ENCODE data around the gene CASP7.
A peak's percentile ranks its signal among the peaks of the same experiment; 100 is the strongest.

Gene CASP7

GRCh38 chr10:113695691-113696090, 16.0 kb downstream of the CASP7 start:
- H3K27me3 Mint-ChIP-seq (ENCODE audit: low read depth, poor library complexity), result no peaks in the 10 kb centered on the region
- H3K4me3 Mint-ChIP-seq, result no peak overlapping the region
- TF ChIP-seq, protein P1, sequence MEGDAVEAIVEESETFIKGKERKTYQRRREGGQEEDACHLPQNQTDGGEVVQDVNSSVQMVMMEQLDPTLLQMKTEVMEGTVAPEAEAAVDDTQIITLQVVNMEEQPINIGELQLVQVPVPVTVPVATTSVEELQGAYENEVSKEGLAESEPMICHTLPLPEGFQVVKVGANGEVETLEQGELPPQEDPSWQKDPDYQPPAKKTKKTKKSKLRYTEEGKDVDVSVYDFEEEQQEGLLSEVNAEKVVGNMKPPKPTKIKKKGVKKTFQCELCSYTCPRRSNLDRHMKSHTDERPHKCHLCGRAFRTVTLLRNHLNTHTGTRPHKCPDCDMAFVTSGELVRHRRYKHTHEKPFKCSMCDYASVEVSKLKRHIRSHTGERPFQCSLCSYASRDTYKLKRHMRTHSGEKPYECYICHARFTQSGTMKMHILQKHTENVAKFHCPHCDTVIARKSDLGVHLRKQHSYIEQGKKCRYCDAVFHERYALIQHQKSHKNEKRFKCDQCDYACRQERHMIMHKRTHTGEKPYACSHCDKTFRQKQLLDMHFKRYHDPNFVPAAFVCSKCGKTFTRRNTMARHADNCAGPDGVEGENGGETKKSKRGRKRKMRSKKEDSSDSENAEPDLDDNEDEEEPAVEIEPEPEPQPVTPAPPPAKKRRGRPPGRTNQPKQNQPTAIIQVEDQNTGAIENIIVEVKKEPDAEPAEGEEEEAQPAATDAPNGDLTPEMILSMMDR (IDR thresholded peaks at IDR 0.05), result no peak
- H3K9me3 Mint-ChIP-seq, result peaks cover 43% of the 10 kb centered on the region
- H3K4me1 Mint-ChIP-seq, result peaks cover under 1% of the 10 kb centered on the region
- H3K36me3 Mint-ChIP-seq (ENCODE audit: low read depth), result peaks cover 74% of the 10 kb centered on the region
- DNase-seq, result no peak
- H3K27ac Mint-ChIP-seq, result no peak overlapping the region

DNA sequence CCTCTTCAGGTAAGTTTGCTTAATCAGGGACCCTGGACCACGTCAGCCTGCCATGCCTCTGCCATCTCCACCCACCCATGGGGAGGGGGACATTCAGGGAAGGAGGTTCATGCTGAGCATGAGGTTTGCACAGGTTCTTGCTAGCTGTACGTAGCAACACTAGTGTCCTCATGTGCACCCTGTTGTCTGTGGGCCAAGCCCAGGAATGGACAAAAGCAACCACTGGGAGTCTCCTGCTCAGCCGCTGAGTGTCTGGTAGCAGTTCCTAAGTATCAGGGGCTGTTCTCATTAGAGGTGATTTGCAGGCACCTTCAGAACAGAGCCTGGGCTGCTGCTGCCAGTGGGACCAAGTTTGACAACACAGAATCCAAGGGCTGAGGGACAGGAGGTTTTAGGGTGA, 17.9 kb downstream of the CASP7 start:
- peaks cover 4% of the 10 kb centered on the region for H3K4me1 Mint-ChIP-seq
- TF ChIP-seq, protein P1 (IDR thresholded peaks at IDR 0.05), result no peak
- H3K36me3 Mint-ChIP-seq (ENCODE audit: low read depth), result peaks cover 78% of the 10 kb centered on the region
- no peaks in the 10 kb centered on the region for H3K27me3 Mint-ChIP-seq (ENCODE audit: low read depth, poor library complexity)
- H3K9me3 Mint-ChIP-seq, result peaks cover 33% of the 10 kb centered on the region
- H3K4me3 Mint-ChIP-seq, result no peak overlapping the region
- no peak for DNase-seq
- H3K27ac Mint-ChIP-seq, result no peak overlapping the region

- TF ChIP-seq, protein P1 (IDR thresholded peaks at IDR 0.05), result peak; percentile 70
- peaks cover 49% of the 10 kb centered on the region for H3K4me1 Mint-ChIP-seq
- H3K27me3 Mint-ChIP-seq (ENCODE audit: low read depth, poor library complexity), result peaks cover 4% of the 10 kb centered on the region
- H3K36me3 Mint-ChIP-seq (ENCODE audit: low read depth), result peaks cover 33% of the 10 kb centered on the region
- H3K27ac Mint-ChIP-seq, result no peak overlapping the region
- H3K4me3 Mint-ChIP-seq, result no peak overlapping the region
- peak; percentile 41 for DNase-seq
- H3K9me3 Mint-ChIP-seq, result peaks cover 7% of the 10 kb centered on the region
Observed at GRCh38 chr10:113704637-113705343, 25.1 kb downstream of the CASP7 start.

DNA sequence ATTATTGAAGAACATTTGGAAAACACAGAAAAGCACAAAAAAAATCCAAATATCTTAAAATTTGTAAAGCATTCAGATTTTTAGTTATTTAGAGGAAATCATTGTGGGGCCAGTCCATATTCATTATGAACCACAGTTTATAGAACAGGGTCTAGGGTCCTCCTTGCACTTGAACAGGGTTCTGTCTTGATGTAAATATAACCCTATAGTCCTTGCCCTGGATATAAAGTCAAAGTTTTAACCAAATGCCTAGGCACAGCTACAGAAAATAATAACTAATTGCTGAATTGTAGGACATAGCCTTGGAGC, 25.6 kb downstream of the CASP7 start:
- DNase-seq, result no peak
- peaks cover 7% of the 10 kb centered on the region for H3K9me3 Mint-ChIP-seq
- peak overlapping the region; percentile 95 for H3K27ac Mint-ChIP-seq

GRCh38 chr10:113706623-113707022, 26.9 kb downstream of the CASP7 start:
- H3K9me3 Mint-ChIP-seq, result peaks cover 3% of the 10 kb centered on the region
- peaks cover 4% of the 10 kb centered on the region for H3K27me3 Mint-ChIP-seq (ENCODE audit: low read depth, poor library complexity)
- H3K36me3 Mint-ChIP-seq (ENCODE audit: low read depth), result peaks cover 19% of the 10 kb centered on the region
- DNase-seq, result no peak
- H3K4me3 Mint-ChIP-seq, result no peak overlapping the region
- peaks cover 64% of the 10 kb centered on the region for H3K4me1 Mint-ChIP-seq
- H3K27ac Mint-ChIP-seq, result no peak overlapping the region
- TF ChIP-seq, protein P1 (IDR thresholded peaks at IDR 0.05), result no peak

More for the DNA sequence above, 25.6 kb downstream of the CASP7 start:
- H3K4me3 Mint-ChIP-seq, result peak overlapping the region; percentile 44
- H3K36me3 Mint-ChIP-seq (ENCODE audit: low read depth), result peaks cover 32% of the 10 kb centered on the region
- TF ChIP-seq, protein P1 (IDR thresholded peaks at IDR 0.05), result no peak
- H3K4me1 Mint-ChIP-seq, result peaks cover 55% of the 10 kb centered on the region
- peaks cover 4% of the 10 kb centered on the region for H3K27me3 Mint-ChIP-seq (ENCODE audit: low read depth, poor library complexity)

GRCh38 chr10:113708640-113709039, 28.9 kb downstream of the CASP7 start:
- Mint-ChIP-seq H3K4me1 (peaks cover 75% of the 10 kb centered on the region), H3K27me3 (ENCODE audit: low read depth, poor library complexity) (peaks cover 4% of the 10 kb centered on the region), H3K4me3 (peak overlapping the region; percentile 53), H3K27ac (peak overlapping the region; percentile 92), H3K9me3 (peaks cover 3% of the 10 kb centered on the region), H3K36me3 (ENCODE audit: low read depth) (peaks cover 8% of the 10 kb centered on the region)
- no peak for DNase-seq
- TF ChIP-seq, protein P1 (IDR thresholded peaks at IDR 0.05), result no peak
